Mucosa of gallbladder (tissue), 1 donor: ENCODE data around the gene UNC80. TPM values are rescaled to one million over a fixed set of nuclear protein-coding genes. Genes with fewer than 3 reads are reported as not detected.

Experiments used
- DNase-seq: peaks from one replicate; pipeline ENCODE4 v3.0.0-alpha.2; 2020; ENCODE audit warnings: low spot score
- total RNA-seq: library from RNA; stranded (reverse); gene quantifications from one replicate; pipeline ENCODE4 v1.2.1, GENCODE V29; 2021
- donor health status: DM: no; HTN: no; CAD: no.

The UNC80 gene
- total RNA-seq, 1 donor from 2014 or later = 14.5 TPM

DNA sequence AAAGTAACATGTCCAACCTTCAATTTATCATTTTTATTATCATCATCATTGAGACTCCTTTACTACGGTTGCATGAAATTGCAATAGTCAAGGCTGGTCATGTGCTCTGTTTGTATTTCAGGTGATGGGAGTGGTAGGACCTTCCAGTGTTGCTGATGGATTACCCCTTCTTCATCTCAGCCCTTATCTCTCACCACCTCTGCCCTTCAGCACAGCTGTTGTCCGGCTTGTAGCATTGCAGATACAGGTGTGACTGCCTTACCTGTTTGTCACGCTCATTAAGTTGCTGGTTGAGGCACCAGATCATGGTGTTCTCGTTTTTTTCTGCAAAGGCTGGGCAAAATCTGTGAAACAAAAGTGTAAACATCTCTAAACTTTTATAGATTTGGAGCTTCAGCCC, 199.1 kb downstream of the UNC80 start:
- DNase-seq = no peak

GRCh38 chr2:209973328-209973727, 201.7 kb downstream of the UNC80 start:
- DNase-seq = no peak

DNA sequence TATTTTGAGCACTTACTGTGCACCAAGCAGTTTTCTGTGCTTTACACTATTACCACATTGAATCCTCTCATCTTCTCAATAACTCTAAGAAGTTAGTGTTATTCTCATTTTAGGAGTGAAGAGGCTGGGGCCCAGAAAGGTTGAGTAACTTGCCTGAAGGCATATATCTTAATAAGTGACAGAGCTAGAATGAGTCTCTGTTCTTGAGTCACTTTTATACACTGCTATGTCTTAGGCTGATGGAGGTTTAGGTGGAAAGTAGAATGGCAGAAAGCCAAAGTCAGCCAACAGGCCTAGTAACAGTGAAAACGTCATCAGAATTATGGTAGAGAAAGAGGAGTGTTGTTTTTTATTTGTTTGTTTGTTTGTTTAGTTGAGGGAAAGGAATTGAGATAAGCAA, 202.9 kb downstream of the UNC80 start:
- no peak for DNase-seq

DNA sequence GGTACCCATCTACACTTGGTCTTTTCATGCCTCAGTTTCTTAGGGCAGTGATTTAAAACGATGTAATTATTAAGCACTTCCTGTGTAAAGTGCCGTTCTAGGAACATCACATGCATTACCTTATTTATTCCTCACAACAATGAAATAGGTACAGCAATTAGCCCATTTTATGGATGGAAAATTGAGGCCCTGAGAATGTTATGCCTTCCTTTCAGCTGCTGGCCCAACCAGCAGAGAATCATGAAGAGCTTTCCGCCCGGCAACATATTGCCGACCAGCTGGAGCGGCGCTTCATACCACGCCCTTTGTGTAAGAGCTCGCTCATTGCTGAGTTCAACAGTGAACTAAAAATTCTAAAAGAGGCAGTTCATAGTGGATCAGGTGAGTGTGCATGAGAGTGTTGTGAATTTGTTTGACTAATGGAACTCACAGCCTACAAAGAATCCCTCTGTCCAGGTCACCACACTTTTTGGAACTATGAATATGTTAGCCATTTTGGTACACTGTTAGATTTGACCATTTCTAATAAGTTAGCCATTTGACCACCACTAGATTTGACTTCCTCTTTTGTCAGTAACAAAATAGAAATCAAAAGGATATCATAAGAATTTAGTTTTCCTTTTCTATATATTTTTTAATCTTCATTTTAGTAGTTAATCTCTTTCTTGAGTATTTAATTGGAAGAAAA, 205.2 kb downstream of the UNC80 start:
- no peak for DNase-seq

DNA sequence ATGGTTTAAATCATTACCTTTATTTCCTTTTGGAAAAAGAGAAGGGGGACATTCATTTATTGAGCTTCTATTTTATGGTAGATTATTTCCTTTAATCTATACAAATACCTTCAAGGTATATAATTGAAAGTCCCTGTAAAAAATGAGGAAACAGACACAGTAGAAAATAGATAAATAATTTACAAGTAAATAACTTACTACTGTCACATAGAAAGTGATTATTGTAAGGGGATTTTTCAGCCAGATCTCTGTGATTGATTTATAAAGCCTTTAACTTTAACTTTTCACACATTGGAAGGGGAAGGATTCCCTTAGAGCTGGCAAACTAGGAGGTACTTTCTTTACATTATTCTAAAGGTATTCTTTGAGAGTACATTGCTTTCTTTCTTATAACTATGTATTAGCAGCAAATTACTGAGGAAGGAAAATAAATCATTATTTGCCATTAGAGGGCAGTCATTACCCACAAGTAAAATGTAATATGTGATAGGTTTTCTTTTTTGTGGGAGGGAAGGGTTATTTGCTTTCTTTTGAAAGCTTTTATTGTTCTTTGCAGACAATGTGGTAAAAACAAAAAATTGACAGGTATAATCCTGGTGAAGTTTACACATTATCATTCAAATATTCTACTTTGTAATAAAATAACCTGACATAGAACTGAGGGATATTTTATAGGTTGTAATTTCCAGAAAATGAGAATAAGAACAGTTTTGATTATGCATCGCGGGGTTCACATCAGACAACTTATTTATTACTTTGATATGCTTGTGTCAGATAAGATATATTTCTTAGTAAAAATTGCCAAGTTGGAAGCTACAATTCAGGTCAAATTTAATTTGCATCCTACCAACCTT, 206.0 kb downstream of the UNC80 start:
- no peak for DNase-seq

DNA sequence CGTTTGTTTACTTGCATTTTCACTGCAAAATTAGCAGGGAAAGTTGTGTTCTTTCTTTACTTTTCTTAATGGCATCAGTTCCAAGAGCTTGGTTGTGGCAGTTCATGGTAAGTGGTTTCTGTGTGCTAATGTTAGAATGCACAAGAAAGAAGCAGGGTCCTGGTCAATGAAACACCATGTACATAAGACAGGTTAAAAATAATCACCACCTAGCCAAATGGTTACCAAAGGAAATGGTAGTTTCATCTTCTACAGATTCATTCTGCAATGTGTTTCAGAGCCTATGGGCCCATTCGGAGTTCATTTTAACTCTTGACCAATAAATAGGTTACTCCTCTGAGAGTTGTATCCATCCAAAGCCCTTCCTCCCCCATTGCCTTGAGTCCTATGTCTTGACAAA, 212.7 kb downstream of the UNC80 start:
- DNase-seq = no peak

DNA sequence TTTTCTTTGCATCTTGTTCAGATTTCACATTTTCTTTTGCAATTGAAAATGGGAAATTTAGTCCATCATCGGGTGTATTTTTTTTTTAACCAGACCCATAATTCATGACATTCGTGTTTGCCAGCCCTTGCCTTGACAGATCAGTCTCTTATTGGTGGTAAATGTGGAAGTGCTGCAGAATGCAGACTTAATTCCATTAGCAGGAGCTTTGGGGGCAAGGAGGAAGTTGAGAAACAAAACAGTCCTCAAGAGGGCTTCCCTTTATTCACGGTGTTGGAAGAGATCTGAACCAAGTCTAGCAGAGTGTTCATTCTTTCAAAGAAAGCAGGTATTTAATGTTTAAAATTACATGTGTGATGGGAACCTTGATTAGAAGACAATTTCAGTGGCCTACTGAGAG, 214.2 kb downstream of the UNC80 start:
- no peak for DNase-seq

DNA sequence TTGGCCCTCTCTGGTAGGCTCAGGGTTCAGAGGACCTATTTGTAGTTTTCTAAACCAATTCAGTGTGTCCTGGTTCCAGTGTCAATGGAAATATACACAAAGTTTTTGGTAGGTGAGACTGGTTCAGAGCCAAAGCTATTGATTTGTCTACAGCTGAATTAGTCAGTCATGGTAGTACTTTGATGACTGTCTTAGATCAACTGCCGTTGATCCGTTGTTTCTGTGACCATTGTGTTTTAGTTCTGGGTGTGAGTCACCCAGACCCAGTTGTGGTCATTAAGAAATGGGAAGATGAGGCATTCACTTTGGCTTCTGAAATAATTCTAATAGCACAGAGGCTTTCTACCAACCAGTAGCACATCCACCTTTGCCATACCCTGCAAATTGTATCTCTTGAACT, 214.8 kb downstream of the UNC80 start:
- no peak for DNase-seq

DNA sequence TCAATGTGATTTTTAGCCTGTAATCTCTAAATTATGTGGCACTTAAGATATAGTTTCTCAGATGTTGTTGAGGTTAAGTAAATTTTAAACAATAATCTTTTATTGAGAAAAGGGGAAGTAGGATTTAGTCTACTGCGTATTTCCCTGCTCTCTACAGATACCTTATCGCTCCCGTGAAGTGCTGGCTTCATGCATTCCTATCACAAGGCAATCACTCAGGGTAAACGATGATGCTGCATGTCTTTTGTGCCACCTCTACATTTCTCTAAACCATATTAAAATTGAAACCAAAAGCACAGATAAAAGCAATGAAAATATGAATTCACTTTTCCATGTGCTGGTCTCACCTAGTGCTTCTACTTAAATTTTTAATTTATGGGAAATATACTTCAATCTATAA, 216.4 kb downstream of the UNC80 start:
- no peak for DNase-seq

- DNase-seq = no peak
These were observed 219.2 kb downstream of the UNC80 start for GRCh38 chr2:209990838-209991237.

GRCh38 chr2:209993968-209994367, 222.3 kb downstream of the UNC80 start:
- DNase-seq = no peak

DNA sequence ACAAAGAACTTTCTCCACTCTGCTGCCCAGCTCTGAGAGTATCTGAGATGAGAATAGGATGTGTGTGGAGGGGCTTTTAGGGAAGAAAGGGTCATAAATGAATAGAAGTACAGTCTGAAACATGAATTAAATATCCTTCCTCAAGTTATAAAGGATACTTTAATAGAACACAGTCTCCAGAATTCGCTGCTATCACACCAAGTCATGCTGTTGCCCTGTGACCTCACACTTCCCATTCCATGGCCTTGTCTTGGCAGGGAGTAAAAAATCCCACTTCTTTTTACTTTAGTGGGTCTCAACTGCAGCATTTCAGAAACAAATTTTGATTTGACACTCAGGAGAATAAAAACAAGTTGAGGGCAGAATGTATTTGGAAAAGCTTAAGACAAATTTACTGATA, 227.0 kb downstream of the UNC80 start:
- no peak for DNase-seq

- no peak for DNase-seq
These were observed 229.1 kb downstream of the UNC80 start for GRCh38 chr2:210000464-210001324.

- DNase-seq = peak; percentile 96
These were observed 230.8 kb downstream of the UNC80 start, which contains the start of gene RPE for GRCh38 chr2:210002158-210003157. RPE (plus strand) TSS chr2:210002638; CDS start chr2:210002662, 24 bp downstream.

- DNase-seq = no peak
These were observed 231.7 kb downstream of the UNC80 start for GRCh38 chr2:210003359-210003758.

GRCh38 chr2:210004881-210005280, 233.2 kb downstream of the UNC80 start:
- no peak for DNase-seq

- no peak for DNase-seq
These were observed 236.3 kb downstream of the UNC80 start for GRCh38 chr2:210007895-210008294.

- no peak for DNase-seq
These were observed 237.5 kb downstream of the UNC80 start for GRCh38 chr2:210009126-210009525.

DNA sequence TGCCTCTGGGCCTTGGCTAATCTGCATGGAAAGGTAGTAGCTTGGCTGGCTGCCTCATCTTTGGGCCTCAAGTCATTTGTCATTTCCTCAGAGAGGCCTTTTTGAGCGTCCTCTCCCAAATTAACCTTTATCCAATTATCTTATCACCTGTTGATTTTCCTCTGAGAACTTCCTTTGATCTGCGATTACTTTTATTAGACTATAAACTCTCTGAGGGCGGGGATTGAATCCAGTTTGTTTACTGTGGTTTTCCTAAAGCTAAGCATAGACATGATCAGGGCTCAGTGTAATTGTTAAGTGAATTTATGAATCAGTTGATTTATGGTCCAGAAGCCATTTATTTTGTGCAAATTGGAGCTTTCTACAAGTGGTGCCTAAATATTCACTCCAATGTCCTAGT, 238.3 kb downstream of the UNC80 start:
- DNase-seq = no peak

DNA sequence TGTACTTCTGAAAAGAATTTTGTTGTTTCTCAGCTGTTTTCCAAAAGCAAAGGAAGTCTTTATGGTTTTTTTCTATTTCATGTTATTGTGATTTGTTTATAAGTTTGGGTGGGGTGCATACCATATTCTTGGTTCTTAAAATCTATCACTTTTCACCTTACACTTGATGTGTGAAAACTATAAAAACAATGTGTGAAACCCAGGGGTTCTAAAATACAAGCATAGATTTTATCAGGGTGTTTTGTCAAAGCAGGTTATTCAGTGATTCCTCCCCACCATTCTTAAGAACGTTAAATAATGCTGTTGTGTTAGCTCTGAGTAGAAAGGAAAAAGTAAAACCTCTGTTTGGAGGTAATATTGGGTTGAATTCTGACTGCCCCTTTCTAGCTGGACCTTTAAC, 248.5 kb downstream of the UNC80 start:
- no peak for DNase-seq

DNA sequence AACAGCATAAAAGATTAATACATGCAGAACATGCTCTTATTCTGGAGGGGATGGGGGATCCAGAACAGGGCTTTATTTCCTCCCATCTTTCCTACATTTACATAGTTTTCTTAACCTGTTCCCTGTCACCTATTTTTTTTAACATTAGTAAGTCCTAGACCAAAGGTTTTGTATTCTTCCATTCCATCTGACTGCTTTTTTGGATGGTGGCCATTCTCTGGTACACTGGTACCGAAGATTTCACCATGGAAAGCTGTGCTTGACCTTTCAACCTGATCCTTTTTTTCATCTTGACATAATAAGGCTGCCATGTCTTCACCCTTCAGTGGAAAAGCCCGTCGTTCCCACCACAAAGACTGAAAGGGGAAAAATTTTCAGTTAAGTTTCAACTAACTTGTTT, 251.2 kb downstream of the UNC80 start:
- DNase-seq = no peak
